ENCODE data around the gene ZC3H12A. TPM values are rescaled to one million over a fixed set of nuclear protein-coding genes. Genes with fewer than 3 reads are reported as not detected.

The ZC3H12A gene
- total RNA-seq, 1 donor from 2014 or later, result 51.6 TPM

DNA sequence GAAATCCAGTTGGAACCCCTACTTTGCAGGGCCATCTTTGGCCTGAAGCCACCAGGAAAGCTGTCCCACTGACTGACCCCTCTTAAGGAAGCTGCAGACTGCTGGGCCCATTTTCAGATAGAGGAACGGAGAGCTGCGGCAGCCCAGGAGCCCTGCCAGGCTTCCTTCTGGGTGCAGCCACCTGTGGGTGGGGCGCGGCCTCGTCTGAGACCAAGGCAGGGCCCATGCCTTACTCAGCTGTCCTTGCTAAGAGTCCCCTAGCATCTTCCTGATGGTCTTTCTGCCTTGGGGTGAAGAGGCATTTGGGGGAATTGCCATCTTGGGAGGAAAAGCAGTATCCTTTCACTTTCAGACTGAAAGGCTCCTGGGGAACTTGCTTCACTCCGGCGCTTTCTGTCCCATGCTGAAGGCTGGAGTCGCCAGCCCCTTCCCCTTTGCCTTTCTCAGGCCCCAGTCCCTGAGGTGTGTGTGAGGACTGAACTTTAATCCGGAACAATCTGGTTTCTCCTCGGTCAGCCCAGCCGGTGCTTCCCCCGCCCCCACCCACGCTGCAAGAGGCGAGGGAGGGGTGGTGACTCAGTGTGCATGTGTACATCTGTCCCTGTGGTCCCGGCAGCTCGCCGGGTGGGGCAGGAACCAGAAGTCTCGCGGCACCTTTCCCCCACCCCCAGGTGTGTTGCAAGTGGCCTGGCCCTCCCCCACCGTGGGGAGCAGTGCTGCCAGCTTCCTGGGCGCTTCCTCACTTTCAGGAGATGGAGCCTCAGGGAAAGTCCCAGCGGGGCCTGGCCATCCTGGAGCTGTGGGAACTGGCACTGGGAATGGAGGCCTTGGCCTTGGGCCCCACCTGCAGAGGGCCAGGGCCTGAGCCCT is 5.1 kb downstream of the ZC3H12A start:
- H3K4me1 ChIP-seq, result peaks cover 63% of the 10 kb centered on the region
- H3K36me3 ChIP-seq, result peaks cover 3 to 44% of the 10 kb centered on the region in 2 donors
- no peaks in the 10 kb centered on the region for H3K9me3 ChIP-seq
- DNase-seq (ENCODE audit: extremely low spot score in 2 of 2), result peak in 1 of 2 donors; percentile 98
- H3K27ac ChIP-seq, result peak overlapping the region; percentile 98
- H3K4me3 ChIP-seq, result peak overlapping the region; percentile 35 to 36
- TF ChIP-seq POLR2AphosphoS5 (IDR thresholded peaks at IDR 0.05; ENCODE audit: insufficient read depth in 1 of 2, low read depth in 1 of 2), result peak; percentile 92
- TF ChIP-seq, protein P1, sequence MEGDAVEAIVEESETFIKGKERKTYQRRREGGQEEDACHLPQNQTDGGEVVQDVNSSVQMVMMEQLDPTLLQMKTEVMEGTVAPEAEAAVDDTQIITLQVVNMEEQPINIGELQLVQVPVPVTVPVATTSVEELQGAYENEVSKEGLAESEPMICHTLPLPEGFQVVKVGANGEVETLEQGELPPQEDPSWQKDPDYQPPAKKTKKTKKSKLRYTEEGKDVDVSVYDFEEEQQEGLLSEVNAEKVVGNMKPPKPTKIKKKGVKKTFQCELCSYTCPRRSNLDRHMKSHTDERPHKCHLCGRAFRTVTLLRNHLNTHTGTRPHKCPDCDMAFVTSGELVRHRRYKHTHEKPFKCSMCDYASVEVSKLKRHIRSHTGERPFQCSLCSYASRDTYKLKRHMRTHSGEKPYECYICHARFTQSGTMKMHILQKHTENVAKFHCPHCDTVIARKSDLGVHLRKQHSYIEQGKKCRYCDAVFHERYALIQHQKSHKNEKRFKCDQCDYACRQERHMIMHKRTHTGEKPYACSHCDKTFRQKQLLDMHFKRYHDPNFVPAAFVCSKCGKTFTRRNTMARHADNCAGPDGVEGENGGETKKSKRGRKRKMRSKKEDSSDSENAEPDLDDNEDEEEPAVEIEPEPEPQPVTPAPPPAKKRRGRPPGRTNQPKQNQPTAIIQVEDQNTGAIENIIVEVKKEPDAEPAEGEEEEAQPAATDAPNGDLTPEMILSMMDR (IDR thresholded peaks at IDR 0.05), result peak in 1 of 3 experiments; percentile 16
- peak in 1 of 2 donors; percentile 26 for TF ChIP-seq POLR2A (IDR thresholded peaks at IDR 0.05)
- H3K27me3 ChIP-seq, result no peaks in the 10 kb centered on the region
- intact Hi-C loops (cut with DNase I), result loop anchor here (10.0 kb wide), 1 partner anchor 205 kb away; no protein-coding TSS in a partner anchor

DNA sequence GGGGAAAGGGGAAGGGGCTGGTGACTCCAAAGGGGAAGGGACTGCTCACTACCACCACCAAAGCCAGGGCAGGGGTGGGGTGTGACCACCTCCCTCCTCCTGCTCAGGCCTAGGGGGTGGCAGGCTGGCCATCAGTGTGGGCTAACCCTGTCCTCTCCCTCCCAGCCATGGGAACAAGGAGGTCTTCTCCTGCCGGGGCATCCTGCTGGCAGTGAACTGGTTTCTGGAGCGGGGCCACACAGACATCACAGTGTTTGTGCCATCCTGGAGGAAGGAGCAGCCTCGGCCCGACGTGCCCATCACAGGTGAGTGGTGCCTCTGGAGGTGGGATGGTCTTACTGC is 5.7 kb downstream of the ZC3H12A start:
- Histone ChIP-seq H3K4me1 (peaks cover 66% of the 10 kb centered on the region), H3K36me3 (peaks cover 3 to 47% of the 10 kb centered on the region in 2 donors)
- intact Hi-C loops (cut with DNase I), result loop anchor here (10.0 kb wide), 1 partner anchor 205 kb away; no protein-coding TSS in a partner anchor

DNA sequence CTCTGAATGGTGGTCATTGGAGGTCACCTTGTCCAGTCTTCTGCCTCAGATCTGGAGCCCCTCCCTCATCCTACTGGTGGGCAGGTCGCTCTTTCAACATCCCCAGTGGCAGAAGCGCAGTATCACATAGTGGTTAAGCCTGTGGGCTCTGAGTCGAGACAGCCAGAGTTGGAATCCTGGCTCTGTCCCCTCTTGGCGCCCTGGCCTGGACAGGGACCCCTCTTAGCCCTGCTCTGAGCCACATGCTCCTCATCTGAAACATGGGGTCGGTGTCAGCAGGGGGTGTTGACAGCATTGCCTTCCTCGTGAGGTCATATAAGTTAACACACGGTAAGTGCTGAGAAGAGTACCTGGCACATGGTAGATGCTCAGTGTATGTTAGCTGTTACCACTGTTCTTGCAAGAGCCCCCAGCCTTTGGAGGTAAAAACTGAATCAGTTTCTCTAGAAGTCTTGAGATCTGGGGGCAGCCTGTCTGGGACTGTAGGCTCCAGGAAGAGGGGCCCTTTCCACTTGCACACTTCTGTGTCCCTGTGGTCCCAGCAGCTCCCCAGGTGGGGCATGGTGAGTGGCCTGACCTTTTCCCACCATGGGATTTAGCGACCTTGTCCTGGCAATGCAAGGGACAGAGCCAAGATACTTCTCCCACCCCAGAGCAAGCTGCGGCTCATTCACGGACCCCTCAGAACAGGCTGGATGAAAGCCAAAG is 6.4 kb downstream of the ZC3H12A start:
- Histone ChIP-seq H3K9me3 (no peaks in the 10 kb centered on the region), H3K4me1 (peaks cover 66% of the 10 kb centered on the region), H3K27me3 (no peaks in the 10 kb centered on the region), H3K4me3 (no peak overlapping the region), H3K36me3 (peaks cover 3 to 47% of the 10 kb centered on the region in 2 donors), H3K27ac (peak overlapping the region; percentile 98)
- peak in 1 of 2 donors; percentile 88 for DNase-seq (ENCODE audit: extremely low spot score in 2 of 2)
- intact Hi-C loops (cut with DNase I), result loop anchor here (10.0 kb wide), 1 partner anchor 204 kb away; no protein-coding TSS in a partner anchor
- TF ChIP-seq, protein P1 (IDR thresholded peaks at IDR 0.05), result no peak
- TF ChIP-seq POLR2AphosphoS5 (IDR thresholded peaks at IDR 0.05; ENCODE audit: insufficient read depth in 1 of 2, low read depth in 1 of 2) (no peak), POLR2A (IDR thresholded peaks at IDR 0.05) (no peak)

More for the DNA sequence above, 5.7 kb downstream of the ZC3H12A start:
- peak overlapping the region; percentile 98 for H3K27ac ChIP-seq
- H3K9me3 ChIP-seq, result no peaks in the 10 kb centered on the region
- peak overlapping the region; percentile 35 to 36 for H3K4me3 ChIP-seq
- DNase-seq (ENCODE audit: extremely low spot score in 2 of 2), result peak in 1 of 2 donors; percentile 92
- TF ChIP-seq, protein P1 (IDR thresholded peaks at IDR 0.05), result no peak
- TF ChIP-seq POLR2A (IDR thresholded peaks at IDR 0.05) (no peak), POLR2AphosphoS5 (IDR thresholded peaks at IDR 0.05; ENCODE audit: insufficient read depth in 1 of 2, low read depth in 1 of 2) (no peak)
- H3K27me3 ChIP-seq, result no peaks in the 10 kb centered on the region

DNA sequence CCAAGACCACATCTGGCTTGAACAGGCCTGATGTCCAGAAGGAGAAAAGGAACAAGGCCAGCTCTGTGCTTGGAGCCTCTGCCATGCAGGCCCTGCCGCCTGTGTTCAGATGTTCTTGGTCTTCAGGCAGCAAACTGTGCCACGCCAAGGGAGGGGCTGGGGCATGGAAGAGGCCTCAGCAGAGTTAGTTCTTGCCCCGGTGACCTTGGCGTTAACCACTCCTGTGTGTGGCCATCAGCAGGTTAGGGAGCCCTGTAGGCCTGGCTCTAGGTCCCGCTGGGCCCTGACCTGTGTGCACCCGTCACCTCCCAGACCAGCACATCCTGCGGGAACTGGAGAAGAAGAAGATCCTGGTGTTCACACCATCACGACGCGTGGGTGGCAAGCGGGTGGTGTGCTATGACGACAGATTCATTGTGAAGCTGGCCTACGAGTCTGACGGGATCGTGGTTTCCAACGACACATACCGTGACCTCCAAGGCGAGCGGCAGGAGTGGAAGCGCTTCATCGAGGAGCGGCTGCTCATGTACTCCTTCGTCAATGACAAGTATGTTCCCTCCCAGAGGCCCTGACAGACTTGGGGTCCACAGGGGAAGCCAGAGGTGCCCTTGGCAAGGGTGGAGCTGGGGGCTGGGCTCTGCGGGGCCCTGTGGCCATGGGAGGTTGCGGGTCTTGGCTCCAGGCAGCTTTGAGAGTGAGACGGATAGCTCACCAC is 7.1 kb downstream of the ZC3H12A start:
- Histone ChIP-seq H3K27me3 (no peaks in the 10 kb centered on the region), H3K4me1 (peaks cover 66% of the 10 kb centered on the region)

More for the DNA sequence above, 7.1 kb downstream of the ZC3H12A start:
- Histone ChIP-seq H3K4me3 (no peak overlapping the region), H3K36me3 (peaks cover 3 to 47% of the 10 kb centered on the region in 2 donors), H3K27ac (peak overlapping the region; percentile 98), H3K9me3 (no peaks in the 10 kb centered on the region)
- intact Hi-C loops (cut with DNase I), result loop anchor here (10.0 kb wide), 1 partner anchor 203 kb away; no protein-coding TSS in a partner anchor
- TF ChIP-seq POLR2A (IDR thresholded peaks at IDR 0.05) (no peak), POLR2AphosphoS5 (IDR thresholded peaks at IDR 0.05; ENCODE audit: insufficient read depth in 1 of 2, low read depth in 1 of 2) (peak in 1 of 2 donors; percentile 41)
- DNase-seq (ENCODE audit: extremely low spot score in 2 of 2), result peak in 1 of 2 donors; percentile 87

Measured in vagina (tissue), 2 donors.